GM18502 (cell line): ENCODE results near the gene TSC22D1.
"Not testable (repeated sequence)": the region's sequence is repeated elsewhere in the genome, so short reads cannot be mapped to it uniquely, and the experiment has no call there.

ENCODE experiments used
- ATAC-seq: cut with Tn5 transposase; IDR thresholded peaks from one replicate; pipeline ENCODE4 v1.9.1; 2021; ENCODE audit warnings: mild to moderate bottlenecking; ENCODE audit not compliant: unreplicated experiment, poor library complexity

TSC22D1 gene

GRCh38 chr13:44458313-44458975 lies 117.7 kb downstream of the TSC22D1 start:
- ATAC-seq: no peak

- ATAC-seq: not testable (repeated sequence)
These were observed 119.9 kb downstream of the TSC22D1 start for GRCh38 chr13:44456212-44456611.

GRCh38 chr13:44455769-44456168 lies 120.4 kb downstream of the TSC22D1 start:
- ATAC-seq: no peak

GRCh38 chr13:44453881-44454280 lies 122.2 kb downstream of the TSC22D1 start:
- ATAC-seq: no peak

GRCh38 chr13:44453069-44453468 lies 123.1 kb downstream of the TSC22D1 start:
- ATAC-seq: no peak

GRCh38 chr13:44452418-44452817 lies 123.7 kb downstream of the TSC22D1 start:
- no peak for ATAC-seq

GRCh38 chr13:44451651-44452050 lies 124.5 kb downstream of the TSC22D1 start:
- ATAC-seq: no peak

GRCh38 chr13:44451126-44451525 lies 125.0 kb downstream of the TSC22D1 start:
- no peak for ATAC-seq

GRCh38 chr13:44449999-44450821 lies 125.9 kb downstream of the TSC22D1 start:
- ATAC-seq: no peak

GRCh38 chr13:44448875-44449274 lies 127.3 kb downstream of the TSC22D1 start:
- ATAC-seq: no peak

GRCh38 chr13:44448373-44448772 lies 127.8 kb downstream of the TSC22D1 start:
- ATAC-seq: no peak

GRCh38 chr13:44447783-44448321 lies 128.3 kb downstream of the TSC22D1 start:
- no peak for ATAC-seq

- no peak for ATAC-seq
These were observed 136.0 kb downstream of the TSC22D1 start for GRCh38 chr13:44440046-44440608.

- ATAC-seq: no peak
These were observed 136.6 kb downstream of the TSC22D1 start for GRCh38 chr13:44439452-44440024.

GRCh38 chr13:44438234-44438579 lies 137.9 kb downstream of the TSC22D1 start:
- ATAC-seq: no peak

- ATAC-seq: no peak
These were observed 138.5 kb downstream of the TSC22D1 start for GRCh38 chr13:44437356-44438233.

- no peak for ATAC-seq
These were observed 139.4 kb downstream of the TSC22D1 start for GRCh38 chr13:44436589-44437337.

- no peak for ATAC-seq
These were observed 140.1 kb downstream of the TSC22D1 start for GRCh38 chr13:44435919-44436510.
